Upper lobe of left lung (tissue), 4 donors: Measurements from ENCODE around the gene ATF3.

Source experiments
- CTCF ChIP-seq, 6 experiments: fragments of 450-650 bp in 4 of 6; fragments of 200-600 bp in 2 of 6; sonication (generic) in 2 of 6; IDR thresholded peaks; one replicate each; pipeline ENCODE4 v1.5.1; 2016 to 2019; ENCODE audit warnings: antibody characterized with exemption in 6 of 6
- POLR2A ChIP-seq, 4 donors: fragments of 450-650 bp; IDR thresholded peaks; one replicate each; pipeline ENCODE4 v1.5.1; 2016 to 2017; ENCODE audit warnings: antibody characterized with exemption in 4 of 4, mild to moderate bottlenecking in 2 of 4
- POLR2AphosphoS5 ChIP-seq, 2 donors: sonication (generic); formaldehyde crosslinking; IDR thresholded peaks; one replicate each; pipeline ENCODE4 v1.5.1; 2017; ENCODE audit warnings: antibody characterized with exemption in 2 of 2

GRCh38 chr1:212622467-212622866 lies 13.9 kb downstream of the ATF3 start:
- TF ChIP-seq CTCF (IDR thresholded peaks at IDR 0.05): no peak
- TF ChIP-seq POLR2A (IDR thresholded peaks at IDR 0.05): no peak
- no peak for TF ChIP-seq POLR2AphosphoS5 (IDR thresholded peaks at IDR 0.05)
